RWPE1 (cell line): ENCODE data around the gene PIM1.
"Not testable (repeated sequence)": the region's sequence is repeated elsewhere in the genome, so short reads cannot be mapped to it uniquely, and the experiment has no call there.

Experiments used
- CTCF ChIA-PET: fragments of 350-600 bp; sonication (Branson Sonifier 250); formaldehyde crosslinking; extraction: SDS; loops from one replicate; lab custom pipeline; 2021; lab: Yijun Ruan, JAX
- POLR2A ChIA-PET: fragments of 400-600 bp; formaldehyde crosslinking; extraction: SDS; loops from one replicate; lab custom pipeline; 2020; ENCODE audit warnings: antibody characterized with exemption; ENCODE audit not compliant: low non-redundant PET; lab: Yijun Ruan, JAX
- DNase-seq: peaks from one replicate; pipeline ENCODE4 v3.0.0; 2012; ENCODE audit warnings: low spot score
- H3K27ac ChIP-seq: fragments of 450-650 bp; 2 replicates; pipeline ENCODE4 v1.5.1; 2017
- CTCF ChIP-seq: fragments of 450-650 bp; conservative IDR thresholded peaks from 2 replicates; pipeline ENCODE4 v1.5.1; 2017; ENCODE audit warnings: low read depth, mild to moderate bottlenecking

PIM1 gene

GRCh38 chr6:37126961-37127616 is 42.9 kb upstream of the PIM1 start:
- POLR2A ChIA-PET: no interaction called here
- peak overlapping the region; percentile 32; the same call in 1 of the 2 replicates for H3K27ac ChIP-seq

GRCh38 chr6:37127961-37128862 is 41.7 kb upstream of the PIM1 start:
- DNase-seq: no peak

More at GRCh38 chr6:37126961-37127616, 42.9 kb upstream of the PIM1 start:
- DNase-seq: no peak
- TF ChIP-seq CTCF: no peak
- CTCF ChIA-PET: no interaction called here

GRCh38 chr6:37128863-37129443 is 41.0 kb upstream of the PIM1 start:
- POLR2A ChIA-PET, DNase-seq, H3K27ac ChIP-seq: not testable (repeated sequence)
- CTCF ChIA-PET: interaction anchor here (0.5 to 1.0 kb wide), 3 partner anchors 22 to 219 kb away, joined by 3 to 5 read pairs (median 4); no protein-coding TSS in a partner anchor

More at GRCh38 chr6:37127961-37128862, 41.7 kb upstream of the PIM1 start:
- no peak for TF ChIP-seq CTCF
- POLR2A ChIA-PET: no interaction called here
- peak overlapping the region; percentile 32; the same call in 1 of the 2 replicates for H3K27ac ChIP-seq
- CTCF ChIA-PET: interaction anchor here (0.5 to 0.9 kb wide), 3 partner anchors 8 to 76 kb away, joined by 3 to 4 read pairs (median 3); no protein-coding TSS in a partner anchor

GRCh38 chr6:37129566-37129965 is 40.4 kb upstream of the PIM1 start:
- no peak for DNase-seq
- POLR2A ChIA-PET: interaction anchor here (0.6 kb wide), 1 partner anchor 72 kb away, joined by 6 read pairs; no protein-coding TSS in a partner anchor
- TF ChIP-seq CTCF: no peak
- no peak overlapping the region for H3K27ac ChIP-seq
- CTCF ChIA-PET: interaction anchor here (0.5 to 1.0 kb wide), 3 partner anchors 21 to 219 kb away, joined by 3 to 5 read pairs (median 4); no protein-coding TSS in a partner anchor

GRCh38 chr6:37130704-37131103 is 39.2 kb upstream of the PIM1 start:
- CTCF ChIA-PET: interaction anchor here (0.6 to 1.2 kb wide), 4 partner anchors 26 to 348 kb away, joined by 3 to 5 read pairs (median 3); no protein-coding TSS in a partner anchor
- POLR2A ChIA-PET: no interaction called here
- no peak for DNase-seq
- TF ChIP-seq CTCF: no peak
- peak overlapping the region; percentile 75 for H3K27ac ChIP-seq

- ChIA-PET CTCF (interaction anchor here (0.6 to 1.2 kb wide), 6 partner anchors 27 to 349 kb away, joined by 3 to 5 read pairs (median 4); no protein-coding TSS in a partner anchor), POLR2A (no interaction called here)
- DNase-seq: no peak
- no peak for TF ChIP-seq CTCF
- H3K27ac ChIP-seq: peak overlapping the region; percentile 75
Observed at GRCh38 chr6:37131104-37131959, 38.6 kb upstream of the PIM1 start.
